Measurements from ENCODE around the gene MYBPHL.

MYBPHL gene

DNA sequence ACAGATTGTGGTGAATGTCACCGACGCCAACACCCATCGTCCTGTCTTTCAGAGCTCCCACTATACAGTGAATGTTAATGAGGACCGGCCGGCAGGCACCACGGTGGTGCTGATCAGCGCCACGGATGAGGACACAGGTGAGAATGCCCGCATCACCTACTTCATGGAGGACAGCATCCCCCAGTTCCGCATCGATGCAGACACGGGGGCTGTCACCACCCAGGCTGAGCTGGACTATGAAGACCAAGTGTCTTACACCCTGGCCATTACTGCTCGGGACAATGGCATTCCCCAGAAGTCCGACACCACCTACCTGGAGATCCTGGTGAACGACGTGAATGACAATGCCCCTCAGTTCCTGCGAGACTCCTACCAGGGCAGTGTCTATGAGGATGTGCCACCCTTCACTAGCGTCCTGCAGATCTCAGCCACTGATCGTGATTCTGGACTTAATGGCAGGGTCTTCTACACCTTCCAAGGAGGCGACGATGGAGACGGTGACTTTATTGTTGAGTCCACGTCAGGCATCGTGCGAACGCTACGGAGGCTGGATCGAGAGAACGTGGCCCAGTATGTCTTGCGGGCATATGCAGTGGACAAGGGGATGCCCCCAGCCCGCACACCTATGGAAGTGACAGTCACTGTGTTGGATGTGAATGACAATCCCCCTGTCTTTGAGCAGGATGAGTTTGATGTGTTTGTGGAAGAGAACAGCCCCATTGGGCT lies 54.5 kb downstream of the MYBPHL start:
- no peak for DNase-seq
- Mint-ChIP-seq H3K27me3 (peaks cover 68% of the 10 kb centered on the region), H3K4me1 (peaks cover 5% of the 10 kb centered on the region), H3K36me3 (no peaks in the 10 kb centered on the region), H3K9me3 (no peaks in the 10 kb centered on the region), H3K27ac (no peak overlapping the region), H3K4me3 (no peak overlapping the region)
- CTCF ChIA-PET: interaction anchor here (0.9 to 2.2 kb wide), 3 partner anchors 11 to 13 kb away, joined by 3 to 7 read pairs (median 3); no protein-coding TSS in a partner anchor

DNA sequence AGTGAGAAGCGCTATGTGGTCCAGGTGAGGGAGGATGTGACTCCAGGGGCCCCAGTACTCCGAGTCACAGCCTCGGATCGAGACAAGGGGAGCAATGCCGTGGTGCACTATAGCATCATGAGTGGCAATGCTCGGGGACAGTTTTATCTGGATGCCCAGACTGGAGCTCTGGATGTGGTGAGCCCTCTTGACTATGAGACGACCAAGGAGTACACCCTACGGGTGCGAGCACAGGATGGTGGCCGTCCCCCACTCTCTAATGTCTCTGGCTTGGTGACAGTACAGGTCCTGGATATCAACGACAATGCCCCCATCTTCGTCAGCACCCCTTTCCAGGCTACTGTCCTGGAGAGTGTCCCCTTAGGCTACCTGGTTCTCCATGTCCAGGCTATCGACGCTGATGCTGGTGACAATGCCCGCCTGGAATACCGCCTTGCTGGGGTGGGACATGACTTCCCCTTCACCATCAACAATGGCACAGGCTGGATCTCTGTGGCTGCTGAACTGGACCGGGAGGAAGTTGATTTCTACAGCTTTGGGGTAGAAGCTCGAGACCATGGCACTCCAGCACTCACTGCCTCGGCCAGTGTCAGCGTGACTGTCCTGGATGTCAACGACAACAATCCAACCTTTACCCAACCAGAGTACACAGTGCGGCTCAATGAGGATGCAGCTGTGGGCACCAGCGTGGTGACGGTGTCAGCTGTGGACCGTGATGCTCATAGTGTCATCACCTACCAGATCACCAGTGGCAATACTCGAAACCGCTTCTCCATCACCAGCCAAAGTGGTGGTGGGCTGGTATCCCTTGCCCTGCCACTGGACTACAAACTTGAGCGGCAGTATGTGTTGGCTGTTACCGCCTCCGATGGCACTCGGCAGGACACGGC lies 55.3 kb downstream of the MYBPHL start:
- Mint-ChIP-seq H3K4me1 (peaks cover 5% of the 10 kb centered on the region), H3K27ac (no peak overlapping the region), H3K36me3 (no peaks in the 10 kb centered on the region), H3K9me3 (no peaks in the 10 kb centered on the region), H3K4me3 (peak overlapping the region; percentile 14), H3K27me3 (peaks cover 76% of the 10 kb centered on the region)
- no peak for DNase-seq
- CTCF ChIA-PET: interaction anchor here (0.9 to 1.0 kb wide), 3 partner anchors 12 to 147 kb away, joined by 3 to 4 read pairs (median 3); no protein-coding TSS in a partner anchor

DNA sequence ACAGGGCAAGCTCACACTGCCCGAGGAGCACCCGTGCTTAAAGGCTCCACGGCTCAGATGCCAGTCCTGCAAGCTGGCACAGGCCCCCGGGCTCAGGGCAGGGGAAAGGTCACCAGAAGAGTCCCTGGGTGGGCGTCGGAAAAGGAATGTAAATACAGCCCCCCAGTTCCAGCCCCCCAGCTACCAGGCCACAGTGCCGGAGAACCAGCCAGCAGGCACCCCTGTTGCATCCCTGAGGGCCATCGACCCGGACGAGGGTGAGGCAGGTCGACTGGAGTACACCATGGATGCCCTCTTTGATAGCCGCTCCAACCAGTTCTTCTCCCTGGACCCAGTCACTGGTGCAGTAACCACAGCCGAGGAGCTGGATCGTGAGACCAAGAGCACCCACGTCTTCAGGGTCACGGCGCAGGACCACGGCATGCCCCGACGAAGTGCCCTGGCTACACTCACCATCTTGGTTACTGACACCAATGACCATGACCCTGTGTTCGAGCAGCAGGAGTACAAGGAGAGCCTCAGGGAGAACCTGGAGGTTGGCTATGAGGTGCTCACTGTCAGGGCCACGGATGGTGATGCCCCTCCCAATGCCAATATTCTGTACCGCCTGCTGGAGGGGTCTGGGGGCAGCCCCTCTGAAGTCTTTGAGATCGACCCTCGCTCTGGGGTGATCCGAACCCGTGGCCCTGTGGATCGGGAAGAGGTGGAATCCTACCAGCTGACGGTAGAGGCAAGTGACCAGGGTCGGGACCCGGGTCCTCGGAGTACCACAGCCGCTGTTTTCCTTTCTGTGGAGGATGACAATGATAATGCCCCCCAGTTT lies 56.1 kb downstream of the MYBPHL start:
- Mint-ChIP-seq H3K36me3 (no peaks in the 10 kb centered on the region), H3K27ac (no peak overlapping the region), H3K27me3 (peaks cover 80% of the 10 kb centered on the region), H3K9me3 (no peaks in the 10 kb centered on the region), H3K4me1 (peaks cover 5% of the 10 kb centered on the region), H3K4me3 (peak overlapping the region; percentile 62)
- DNase-seq: no peak
- CTCF ChIA-PET: interaction anchor here (1.0 kb wide), 1 partner anchor 148 kb away, joined by 4 read pairs; no protein-coding TSS in a partner anchor

DNA sequence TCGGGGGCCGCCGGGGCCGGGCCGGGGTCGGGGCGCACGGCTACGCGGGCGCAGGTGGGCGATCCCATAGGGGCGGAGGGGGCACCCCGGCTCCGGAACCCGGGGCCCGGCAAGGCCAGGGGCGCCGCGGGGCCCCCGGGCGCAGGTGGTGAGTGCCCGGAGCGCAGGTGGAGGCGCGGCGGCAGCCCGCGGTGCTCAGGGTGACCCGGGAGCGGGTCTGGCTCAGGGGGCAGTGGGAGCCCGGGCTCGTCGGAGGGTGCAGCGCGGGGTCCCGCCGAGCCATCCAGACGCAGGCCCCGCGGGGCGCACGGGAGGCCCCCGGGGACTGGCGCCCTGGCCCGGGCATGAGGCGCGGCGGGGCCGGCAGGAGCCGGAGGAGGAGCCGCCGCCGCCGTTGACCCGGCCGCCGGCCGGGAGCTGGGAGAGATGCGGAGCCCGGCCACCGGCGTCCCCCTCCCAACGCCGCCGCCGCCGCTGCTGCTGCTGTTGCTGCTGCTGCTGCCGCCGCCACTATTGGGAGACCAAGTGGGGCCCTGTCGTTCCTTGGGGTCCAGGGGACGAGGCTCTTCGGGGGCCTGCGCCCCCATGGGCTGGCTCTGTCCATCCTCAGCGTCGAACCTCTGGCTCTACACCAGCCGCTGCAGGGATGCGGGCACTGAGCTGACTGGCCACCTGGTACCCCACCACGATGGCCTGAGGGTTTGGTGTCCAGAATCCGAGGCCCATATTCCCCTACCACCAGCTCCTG lies 57.0 kb downstream of the MYBPHL start:
- peak; percentile 34 for DNase-seq
- H3K36me3 Mint-ChIP-seq: no peaks in the 10 kb centered on the region
- no peak overlapping the region for H3K27ac Mint-ChIP-seq
- H3K4me3 Mint-ChIP-seq: peak overlapping the region; percentile 62
- CTCF ChIA-PET: interaction anchor here (1.0 kb wide), 2 partner anchors 10 to 149 kb away, joined by 3 to 4 read pairs; no protein-coding TSS in a partner anchor
- peaks cover 77% of the 10 kb centered on the region for H3K27me3 Mint-ChIP-seq
- H3K9me3 Mint-ChIP-seq: no peaks in the 10 kb centered on the region
- H3K4me1 Mint-ChIP-seq: peaks cover 5% of the 10 kb centered on the region

DNA sequence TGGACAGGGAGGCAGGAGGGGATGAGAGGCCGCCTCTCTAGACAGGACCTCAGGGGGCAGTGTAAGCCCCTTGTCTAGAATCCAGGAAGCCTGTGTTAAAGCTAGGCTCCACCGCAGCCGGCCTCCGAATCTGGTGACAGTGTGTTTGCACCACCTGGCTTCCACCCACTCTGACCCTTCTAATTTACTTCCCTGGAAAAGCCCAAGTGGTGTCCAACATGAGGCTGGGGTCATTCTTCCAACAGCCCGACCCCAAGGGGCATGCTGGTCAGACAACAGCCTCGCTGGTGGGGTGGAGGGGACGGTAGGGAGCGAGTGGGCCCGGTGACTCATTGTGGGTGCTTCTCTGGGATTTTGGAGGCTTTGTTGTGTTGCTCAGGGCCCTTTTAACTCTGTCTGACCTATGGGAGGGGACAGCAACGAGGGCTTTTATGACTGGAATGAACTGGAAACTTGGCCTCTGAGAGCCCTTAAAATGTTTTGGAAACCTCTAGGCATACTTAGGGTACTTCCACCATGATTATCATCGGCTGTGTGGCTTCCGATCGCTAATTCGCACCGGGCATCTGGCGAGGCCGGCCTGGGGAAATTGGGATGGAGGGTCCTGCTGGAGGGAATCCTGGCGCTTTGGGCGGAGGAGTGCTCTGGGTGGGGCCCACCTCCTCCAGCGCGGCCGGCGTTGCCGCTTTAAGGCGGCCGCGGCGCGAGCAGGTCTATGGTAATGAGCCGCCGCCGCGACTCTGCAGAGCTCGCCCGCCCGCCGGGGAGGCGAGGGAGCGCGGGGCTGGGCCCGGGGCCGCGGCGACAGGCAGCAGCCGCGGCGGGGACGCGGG lies 57.8 kb downstream of the MYBPHL start, which contains the start of gene CELSR2:
Gene CELSR2 (plus strand): TSS at position 743 of the 833 bp plus-strand sequence. CDS start 541 bp downstream, outside the sequence.
- peak; percentile 77 for DNase-seq
- H3K4me1 Mint-ChIP-seq: peaks cover 5% of the 10 kb centered on the region
- H3K4me3 Mint-ChIP-seq: peak within 1 kb of the TSS; percentile 62
- H3K27me3 Mint-ChIP-seq: peaks cover 82% of the 10 kb centered on the region
- H3K9me3 Mint-ChIP-seq: no peaks in the 10 kb centered on the region
- CTCF ChIA-PET: interaction anchor here (1.0 kb wide), 1 partner anchor 9 kb away, joined by 3 read pairs; no protein-coding TSS in a partner anchor
- H3K27ac Mint-ChIP-seq: no peak within 1 kb of the TSS
- no peaks in the 10 kb centered on the region for H3K36me3 Mint-ChIP-seq

DNA sequence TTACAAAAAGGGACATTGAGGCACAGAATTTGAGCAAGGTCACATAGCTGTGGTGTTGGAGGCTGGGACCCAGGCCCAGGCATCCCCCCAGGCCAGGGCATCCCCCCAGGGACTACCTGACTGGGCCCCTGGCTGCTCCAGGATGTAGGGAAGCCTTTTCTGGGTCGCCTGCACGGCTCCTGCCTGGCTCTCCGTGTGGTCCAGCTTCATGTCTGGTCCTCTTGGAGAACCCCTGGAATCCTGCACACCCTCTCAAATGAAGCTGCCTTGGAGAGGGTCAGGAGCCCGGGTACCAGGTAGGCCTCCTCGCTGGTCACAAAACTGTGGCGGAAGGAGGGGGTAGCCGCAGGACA lies 58.4 kb downstream of the MYBPHL start:
- Mint-ChIP-seq H3K36me3 (no peaks in the 10 kb centered on the region), H3K27ac (no peak overlapping the region), H3K4me3 (no peak overlapping the region), H3K9me3 (no peaks in the 10 kb centered on the region), H3K4me1 (peaks cover 5% of the 10 kb centered on the region), H3K27me3 (peaks cover 80% of the 10 kb centered on the region)
- CTCF ChIA-PET: interaction anchor here (0.5 kb wide), 1 partner anchor 190 kb away, joined by 3 read pairs; no protein-coding TSS in a partner anchor
- DNase-seq: peak; percentile 12

DNA sequence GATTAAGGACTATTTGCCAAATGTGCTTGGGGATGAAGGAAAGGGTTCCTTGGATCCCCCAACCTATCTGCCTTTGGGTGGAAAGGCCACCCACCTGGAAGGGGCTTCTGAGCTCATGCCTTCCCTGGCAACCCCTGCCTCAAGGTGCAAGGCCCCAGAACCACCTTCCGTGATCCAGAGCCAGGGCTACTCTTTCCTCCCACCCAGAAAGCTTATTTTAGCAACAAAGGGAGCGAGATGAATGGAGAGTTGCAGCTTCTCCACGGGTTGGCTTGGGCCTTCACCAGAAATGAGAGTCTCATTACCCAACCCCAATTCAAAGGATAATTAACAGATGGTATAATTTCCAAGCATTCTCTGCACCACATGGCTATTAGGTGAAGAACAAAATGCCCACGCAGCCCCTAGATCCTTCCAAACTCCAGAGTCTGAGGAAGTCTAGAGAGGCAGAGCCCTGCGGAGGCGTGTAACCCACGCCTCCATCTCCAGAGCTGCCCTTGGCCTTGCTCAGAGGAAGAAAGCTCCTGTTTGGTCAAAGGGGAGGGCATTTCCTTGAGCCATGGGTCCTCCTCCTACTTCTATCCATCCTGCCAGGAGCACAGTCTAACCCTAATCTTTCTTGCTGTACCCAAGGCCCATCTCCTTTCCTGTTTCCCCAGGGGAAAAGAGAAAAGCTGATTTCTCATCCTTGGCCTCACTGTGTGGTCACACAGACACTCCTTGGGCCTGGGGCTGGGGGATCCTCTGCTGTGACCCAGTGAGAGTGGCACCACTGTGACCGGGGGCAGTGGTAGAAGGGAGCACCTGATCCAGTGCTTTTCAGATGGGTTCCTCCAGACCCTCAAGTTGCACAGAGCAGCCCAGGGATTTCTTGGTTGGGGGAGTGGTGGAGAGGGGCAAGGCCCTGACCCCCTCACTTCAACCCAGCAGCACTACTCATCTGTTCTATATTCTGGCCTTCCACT lies 59.1 kb downstream of the MYBPHL start:
- no peak overlapping the region for H3K4me3 Mint-ChIP-seq
- no peak overlapping the region for H3K27ac Mint-ChIP-seq
- H3K9me3 Mint-ChIP-seq: no peaks in the 10 kb centered on the region
- DNase-seq: peak; percentile 2
- CTCF ChIA-PET: interaction anchor here (0.5 to 1.4 kb wide), 2 partner anchors 16 to 189 kb away, joined by 3 read pairs; no protein-coding TSS in a partner anchor
- no peaks in the 10 kb centered on the region for H3K36me3 Mint-ChIP-seq
- peaks cover 5% of the 10 kb centered on the region for H3K4me1 Mint-ChIP-seq
- peaks cover 81% of the 10 kb centered on the region for H3K27me3 Mint-ChIP-seq

DNA sequence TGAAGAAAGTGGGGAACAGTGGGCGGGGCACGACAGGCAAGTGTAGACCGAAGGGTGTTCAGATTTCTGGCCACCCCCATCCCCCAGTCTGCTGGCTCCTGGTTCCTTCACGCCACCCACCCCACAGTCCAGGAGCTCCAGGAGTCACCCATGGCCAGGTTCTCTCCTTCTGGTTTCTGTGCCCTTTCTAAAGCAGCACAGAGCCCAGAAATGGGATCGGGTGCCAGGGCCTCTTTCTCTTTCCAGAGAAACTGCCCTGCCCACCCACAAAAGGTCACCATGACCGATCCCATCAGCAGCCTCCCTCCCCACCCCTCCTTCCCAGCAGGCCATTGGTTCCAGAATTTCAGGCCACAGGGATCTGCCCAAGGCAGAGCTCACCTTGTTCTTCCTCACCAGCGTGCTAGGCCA lies 60.7 kb downstream of the MYBPHL start:
- H3K36me3 Mint-ChIP-seq: no peaks in the 10 kb centered on the region
- H3K27ac Mint-ChIP-seq: no peak overlapping the region
- H3K9me3 Mint-ChIP-seq: no peaks in the 10 kb centered on the region
- DNase-seq: no peak
- CTCF ChIA-PET: interaction anchor here (1.1 to 1.4 kb wide), 2 partner anchors 18 to 152 kb away, joined by 3 read pairs; no protein-coding TSS in a partner anchor
- H3K27me3 Mint-ChIP-seq: peaks cover 88% of the 10 kb centered on the region
- H3K4me1 Mint-ChIP-seq: peaks cover 5% of the 10 kb centered on the region
- H3K4me3 Mint-ChIP-seq: no peak overlapping the region

DNA sequence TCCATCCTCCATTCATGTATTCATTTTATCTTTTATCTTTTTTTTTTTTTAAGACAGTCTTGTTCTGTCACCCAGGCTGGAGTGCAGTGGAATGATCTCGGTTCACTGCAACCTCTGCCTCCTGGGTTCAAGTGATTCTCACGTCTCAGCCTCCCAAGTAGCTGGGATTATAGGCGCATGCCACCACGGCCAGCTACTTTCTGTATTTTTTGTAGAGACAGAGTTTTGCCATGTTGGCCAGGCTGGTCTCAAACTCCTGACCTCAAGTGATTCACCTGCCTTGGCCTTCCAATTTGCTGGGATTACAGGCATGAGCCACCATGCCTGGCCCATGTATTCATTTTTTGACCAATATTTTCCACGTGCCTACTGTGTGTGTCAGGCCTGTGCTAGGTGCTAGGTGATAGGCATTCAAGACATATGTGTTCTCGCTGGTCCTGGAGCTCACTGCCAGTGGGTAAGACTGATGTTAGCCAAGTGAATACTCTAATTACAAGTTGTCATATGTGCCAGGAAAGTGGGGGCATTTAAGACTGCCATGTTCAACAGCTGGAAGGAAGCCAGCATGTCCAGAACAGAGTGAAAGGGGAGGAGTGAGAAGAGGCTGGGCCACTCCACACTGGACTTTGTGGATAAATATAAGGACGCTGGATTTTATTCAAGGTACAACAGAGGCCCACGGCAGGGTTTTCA lies 62.8 kb downstream of the MYBPHL start:
- Mint-ChIP-seq H3K27me3 (peaks cover 75% of the 10 kb centered on the region), H3K36me3 (no peaks in the 10 kb centered on the region), H3K4me1 (peaks cover 4% of the 10 kb centered on the region), H3K9me3 (no peaks in the 10 kb centered on the region), H3K27ac (no peak overlapping the region), H3K4me3 (no peak overlapping the region)
- CTCF ChIA-PET: interaction anchor here (1.2 to 1.3 kb wide), 2 partner anchors 21 to 289 kb away, joined by 3 read pairs; no protein-coding TSS in a partner anchor
- no peak for DNase-seq

DNA sequence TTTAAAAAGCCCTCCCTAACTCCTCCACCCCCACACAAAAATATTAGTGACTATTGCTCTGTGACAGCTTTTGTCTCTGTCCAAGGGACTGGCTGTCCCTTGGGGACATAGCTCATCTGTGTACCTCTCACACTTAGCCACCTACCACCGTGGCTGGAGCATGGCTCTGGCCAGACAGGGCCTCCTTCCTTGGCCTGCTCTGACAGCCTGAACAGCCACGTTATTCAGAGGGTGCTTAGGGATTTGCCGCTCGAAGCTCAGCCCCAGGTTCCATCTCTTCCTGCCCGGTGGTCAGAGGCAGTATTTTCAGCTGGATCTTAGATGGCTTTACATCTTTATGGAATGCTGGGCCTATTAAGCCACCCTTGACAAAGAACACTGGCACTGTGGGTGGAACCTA lies 63.6 kb downstream of the MYBPHL start:
- CTCF ChIA-PET: interaction anchor here (1.2 kb wide), 1 partner anchor 290 kb away, joined by 3 read pairs; no protein-coding TSS in a partner anchor
- peaks cover 67% of the 10 kb centered on the region for H3K27me3 Mint-ChIP-seq
- peaks cover 2% of the 10 kb centered on the region for H3K4me1 Mint-ChIP-seq
- no peak for DNase-seq
- H3K9me3 Mint-ChIP-seq: no peaks in the 10 kb centered on the region
- no peak overlapping the region for H3K27ac Mint-ChIP-seq
- no peak overlapping the region for H3K4me3 Mint-ChIP-seq
- H3K36me3 Mint-ChIP-seq: no peaks in the 10 kb centered on the region

DNA sequence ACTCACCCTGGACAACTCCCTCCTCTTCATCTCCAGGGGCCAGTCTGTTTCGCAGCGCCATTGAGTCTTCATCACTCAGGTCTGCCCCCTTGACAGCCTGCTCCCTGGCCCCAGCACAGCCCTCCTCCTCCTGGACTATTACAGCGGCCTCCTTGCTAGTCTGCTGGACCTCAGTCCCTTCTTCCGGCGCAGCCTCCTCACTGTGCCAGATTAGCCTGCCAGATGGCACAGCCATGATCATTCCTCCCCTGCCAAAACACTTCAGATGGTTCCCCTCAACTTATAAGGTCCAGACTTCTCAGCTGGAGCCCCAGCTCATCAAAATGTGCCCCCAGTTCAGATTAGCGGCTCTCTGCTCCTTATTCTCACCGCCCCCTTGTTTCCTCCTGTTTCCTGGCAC lies 64.4 kb downstream of the MYBPHL start:
- DNase-seq: no peak
- no peak overlapping the region for H3K27ac Mint-ChIP-seq
- H3K4me3 Mint-ChIP-seq: no peak overlapping the region
- H3K27me3 Mint-ChIP-seq: peaks cover 59% of the 10 kb centered on the region
- no peaks in the 10 kb centered on the region for H3K9me3 Mint-ChIP-seq
- CTCF ChIA-PET: interaction anchor here (0.7 kb wide), 1 partner anchor 12 kb away, joined by 3 read pairs; no protein-coding TSS in a partner anchor
- peaks cover 7% of the 10 kb centered on the region for H3K36me3 Mint-ChIP-seq
- peaks cover 2% of the 10 kb centered on the region for H3K4me1 Mint-ChIP-seq

Data from activated naive CD4-positive, alpha-beta T cell treated with anti-CD3 and anti-CD28 coated beads, Interleukin-2, amount 10 ng/mL, durations not matched to agents 7 days and 5 days (primary cell).